Measurements from ENCODE around the gene PCDHGA2.
A peak's percentile ranks its signal among the peaks of the same experiment; 100 is the strongest.

GRCh38 chr5:141320225-141321169, 18.1 kb upstream of the PCDHGA2 start, which contains the start of gene TAF7:
- TF ChIP-seq, protein P1, sequence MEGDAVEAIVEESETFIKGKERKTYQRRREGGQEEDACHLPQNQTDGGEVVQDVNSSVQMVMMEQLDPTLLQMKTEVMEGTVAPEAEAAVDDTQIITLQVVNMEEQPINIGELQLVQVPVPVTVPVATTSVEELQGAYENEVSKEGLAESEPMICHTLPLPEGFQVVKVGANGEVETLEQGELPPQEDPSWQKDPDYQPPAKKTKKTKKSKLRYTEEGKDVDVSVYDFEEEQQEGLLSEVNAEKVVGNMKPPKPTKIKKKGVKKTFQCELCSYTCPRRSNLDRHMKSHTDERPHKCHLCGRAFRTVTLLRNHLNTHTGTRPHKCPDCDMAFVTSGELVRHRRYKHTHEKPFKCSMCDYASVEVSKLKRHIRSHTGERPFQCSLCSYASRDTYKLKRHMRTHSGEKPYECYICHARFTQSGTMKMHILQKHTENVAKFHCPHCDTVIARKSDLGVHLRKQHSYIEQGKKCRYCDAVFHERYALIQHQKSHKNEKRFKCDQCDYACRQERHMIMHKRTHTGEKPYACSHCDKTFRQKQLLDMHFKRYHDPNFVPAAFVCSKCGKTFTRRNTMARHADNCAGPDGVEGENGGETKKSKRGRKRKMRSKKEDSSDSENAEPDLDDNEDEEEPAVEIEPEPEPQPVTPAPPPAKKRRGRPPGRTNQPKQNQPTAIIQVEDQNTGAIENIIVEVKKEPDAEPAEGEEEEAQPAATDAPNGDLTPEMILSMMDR (IDR thresholded peaks at IDR 0.05; ENCODE audit: insufficient read depth, low read length) = peak; percentile 76
- peak; percentile 81 for TF ChIP-seq POLR2AphosphoS5 (IDR thresholded peaks at IDR 0.05; ENCODE audit: low read depth)
- TF ChIP-seq GABPA (IDR thresholded peaks at IDR 0.05; ENCODE audit: low read depth) = peak; percentile 42; the same call in 1 of the 2 replicates

Data from HL-60 (cell line).